NCI-H2029 treated with DMSO at 0.1 percent for 48 hours (cell line): Measurements from ENCODE around the gene NRIP2.

Source experiments
- DNase-seq: peaks from one replicate; lab custom pipeline; 2025; lab: John Stamatoyannopoulos, UW

Gene NRIP2

GRCh38 chr12:2805143-2805520 lies 29.7 kb downstream of the NRIP2 start:
- DNase-seq = no peak

- no peak for DNase-seq
Observed at GRCh38 chr12:2804393-2805142, 30.3 kb downstream of the NRIP2 start.

GRCh38 chr12:2803635-2804392 lies 31.0 kb downstream of the NRIP2 start:
- DNase-seq = no peak

- DNase-seq = peak; percentile 31
Observed at GRCh38 chr12:2801044-2801783, 33.6 kb downstream of the NRIP2 start.

GRCh38 chr12:2800046-2800570 lies 34.7 kb downstream of the NRIP2 start:
- peak; percentile 65 for DNase-seq

GRCh38 chr12:2797721-2798418 lies 37.0 kb downstream of the NRIP2 start:
- DNase-seq = no peak

GRCh38 chr12:2796187-2796666 lies 38.6 kb downstream of the NRIP2 start:
- DNase-seq = no peak

GRCh38 chr12:2795291-2796186 lies 39.3 kb downstream of the NRIP2 start:
- DNase-seq = no peak

- peak; percentile 42 for DNase-seq
Observed at GRCh38 chr12:2794736-2795289, 40.0 kb downstream of the NRIP2 start, which contains the start of gene FKBP4. TSS of gene FKBP4 (plus strand) at chr12:2794970. CDS start at chr12:2795140, 170 bp downstream.

- DNase-seq = no peak
Observed at GRCh38 chr12:2794191-2794735, 40.6 kb downstream of the NRIP2 start.

- DNase-seq = no peak
Observed at GRCh38 chr12:2793561-2793960, 41.3 kb downstream of the NRIP2 start.

- no peak for DNase-seq
Observed at GRCh38 chr12:2792671-2793500, 41.9 kb downstream of the NRIP2 start.

GRCh38 chr12:2791089-2791488 lies 43.7 kb downstream of the NRIP2 start:
- DNase-seq = no peak

GRCh38 chr12:2785017-2785416 lies 49.8 kb downstream of the NRIP2 start:
- DNase-seq = no peak

GRCh38 chr12:2783936-2784600 lies 50.8 kb downstream of the NRIP2 start:
- peak; percentile 39 for DNase-seq

GRCh38 chr12:2779281-2779680 lies 55.6 kb downstream of the NRIP2 start:
- no peak for DNase-seq

- no peak for DNase-seq
Observed at GRCh38 chr12:2776129-2776806, 58.6 kb downstream of the NRIP2 start.

GRCh38 chr12:2775431-2775830 lies 59.4 kb downstream of the NRIP2 start:
- DNase-seq = no peak
